Fibroblast of mammary gland (primary cell): ENCODE data around the gene CAVIN1.
"Not testable (repeated sequence)": the region's sequence is repeated elsewhere in the genome, so short reads cannot be mapped to it uniquely, and the experiment has no call there.

ENCODE experiments used
- DNase-seq: peaks from one replicate; pipeline ENCODE4 v3.0.0-alpha.2; 2010; ENCODE audit warnings: low read depth
- H3K4me3 ChIP-seq: 2 replicates; pipeline ENCODE4 v1.5.1; 2011; ENCODE audit warnings: low read depth, mild to moderate bottlenecking, low read length, moderate library complexity; ENCODE audit not compliant: control insufficient read depth
- CTCF ChIP-seq: conservative IDR thresholded peaks from 2 replicates; pipeline ENCODE4 v1.5.1; 2011; ENCODE audit warnings: low read depth, low read length, inconsistent platforms; ENCODE audit not compliant: control insufficient read depth, insufficient read depth

CAVIN1 gene

GRCh38 chr17:42428141-42428944 lies 5.3 kb upstream of the CAVIN1 start:
- H3K4me3 ChIP-seq = no peak overlapping the region
- peak; percentile 99 for DNase-seq
- TF ChIP-seq CTCF = peak; percentile 90

GRCh38 chr17:42424991-42425610 lies 2.0 kb upstream of the CAVIN1 start:
- TF ChIP-seq CTCF = no peak
- DNase-seq = peak; percentile 83
- H3K4me3 ChIP-seq = no peak overlapping the region

GRCh38 chr17:42423766-42424165 lies 710 bp upstream of the CAVIN1 start:
- H3K4me3 ChIP-seq = peak overlapping the region; percentile 98
- no peak for DNase-seq
- no peak for TF ChIP-seq CTCF

GRCh38 chr17:42422412-42422957 lies 571 bp downstream of the CAVIN1 start:
- DNase-seq = no peak
- peak overlapping the region; percentile 98 for H3K4me3 ChIP-seq
- TF ChIP-seq CTCF = no peak

- peak overlapping the region; percentile 98 for H3K4me3 ChIP-seq
- no peak for TF ChIP-seq CTCF
- peak; percentile 84 for DNase-seq
Observed at GRCh38 chr17:42421507-42422338, 1.3 kb downstream of the CAVIN1 start.

GRCh38 chr17:42421136-42421506 lies 1.9 kb downstream of the CAVIN1 start:
- no peak for TF ChIP-seq CTCF
- DNase-seq = no peak
- H3K4me3 ChIP-seq = peak overlapping the region; percentile 98

GRCh38 chr17:42417981-42418380 lies 5.1 kb downstream of the CAVIN1 start:
- not testable (repeated sequence) for DNase-seq, H3K4me3 ChIP-seq
